GM12878 (cell line): ENCODE results near the gene TP63. TPM values are rescaled to one million over a fixed set of nuclear protein-coding genes. Genes with fewer than 3 reads are reported as not detected.

Experiments
- ATAC-seq: fragments of 200-7000 bp; cut with Tn5 transposase; 3 replicates; pipeline ENCODE4 v1.9.1; 2020; ENCODE audit warnings: mild to moderate bottlenecking, moderate library complexity
- BruUV-seq: library from RNA; stranded (reverse); fragments of 400-500 nt; replicated peaks from 2 replicates; lab custom pipeline; 2021; lab: Mats Ljungman, UMichigan
- CTCF ChIA-PET: fragments of 300-600 bp; sonication (Branson Sonifier 250); formaldehyde crosslinking; extraction: SDS; loops from one replicate; lab custom pipeline; 2021; ENCODE audit warnings: inconsistent platforms; lab: Yijun Ruan, JAX
- POLR2A ChIA-PET: fragments of 350-600 bp; formaldehyde crosslinking; extraction: SDS; loops from one replicate; lab custom pipeline; 2021; ENCODE audit warnings: inconsistent platforms; lab: Charles Lee
- RAD21 ChIA-PET: fragments of 300-600 bp; sonication (Branson Sonifier 250); formaldehyde crosslinking; loops from one replicate; lab custom pipeline; 2023; ENCODE audit warnings: antibody characterized with exemption; ENCODE audit not compliant: unreplicated experiment; lab: Charles Lee
- SMC1A ChIA-PET: fragments of 300-600 bp; sonication (Branson Sonifier 250); formaldehyde crosslinking; loops from one replicate; lab custom pipeline; 2023; ENCODE audit not compliant: unreplicated experiment, uncharacterized antibody; lab: Charles Lee
- DNase-seq: peaks from one replicate; pipeline ENCODE4 v3.0.0-alpha.2; 2011; ENCODE audit warnings: low read depth, low spot score
- FAIRE-seq: peaks from 3 replicates; lab custom pipeline; 2011; peaks lifted over from hg19 to GRCh38; lab: Jason Lieb, UNC
- H2AFZ ChIP-seq: 2 replicates; pipeline ENCODE4 v1.6.0; 2011; ENCODE audit warnings: low read depth, low read length, control low read depth; ENCODE audit not compliant: control insufficient read depth
- H3K27ac ChIP-seq: 2 replicates; pipeline ENCODE4 v1.5.1; 2011; ENCODE audit warnings: control low read depth; ENCODE audit not compliant: control insufficient read depth, insufficient read depth
- H3K27me3 ChIP-seq, 2 experiments: replicated peaks in 1 of 2; 2 replicates each; pipeline versions ENCODE4 v1.6.0 to v1.6.1; 2011; ENCODE audit warnings: low read length in 1 of 2; ENCODE audit not compliant: control insufficient read depth in 2 of 2, insufficient read depth in 2 of 2
- H3K36me3 ChIP-seq, 2 experiments: 2 replicates each; pipeline ENCODE4 v1.5.1; 2011; ENCODE audit warnings: low read length in 1 of 2; ENCODE audit not compliant: control insufficient read depth in 2 of 2, insufficient read depth in 2 of 2
- H3K4me1 ChIP-seq: 2 replicates; pipeline ENCODE4 v1.6.1; 2011; ENCODE audit warnings: mild to moderate bottlenecking, low read length, moderate library complexity, mixed read lengths; ENCODE audit not compliant: control insufficient read depth, insufficient read depth
- H3K4me2 ChIP-seq: 2 replicates; pipeline ENCODE4 v1.6.0; 2011; ENCODE audit warnings: control low read depth; ENCODE audit not compliant: control insufficient read depth, insufficient read depth
- H3K4me3 ChIP-seq: fragments of 200-600 bp; sonication (generic); 2 replicates; pipeline ENCODE4 v1.5.1; 2016
- H3K79me2 ChIP-seq: 2 replicates; pipeline ENCODE4 v1.6.0; 2011; ENCODE audit warnings: low read length; ENCODE audit not compliant: control insufficient read depth, insufficient read depth
- H3K9ac ChIP-seq: 2 replicates; pipeline ENCODE4 v1.8.0; 2011; ENCODE audit warnings: low read length, control low read depth, mixed read lengths; ENCODE audit not compliant: control insufficient read depth, insufficient read depth
- H3K9me3 ChIP-seq: replicated peaks from 3 replicates; pipeline ENCODE4 v1.5.1; 2011; ENCODE audit warnings: mild to moderate bottlenecking, low read length; ENCODE audit not compliant: control insufficient read depth, insufficient read depth
- H4K20me1 ChIP-seq: 2 replicates; pipeline ENCODE4 v1.6.0; 2011; ENCODE audit not compliant: control insufficient read depth, insufficient read depth
- BHLHE40 ChIP-seq, 2 experiments: fragments of 450-650 bp in 1 of 2; IDR thresholded peaks; 2 replicates each; pipeline ENCODE4 v1.6.1; 2011 to 2017; ENCODE audit warnings: low read depth in 2 of 2, borderline replicate concordance in 1 of 2, improper control_type of control experiment in 1 of 2, low read length in 1 of 2, mild to moderate bottlenecking in 1 of 2
- ESRRA ChIP-seq: IDR thresholded peaks from 2 replicates; pipeline ENCODE4 v1.6.1; 2012; ENCODE audit warnings: mild to moderate bottlenecking, low read length, improper control_type of control experiment
- FOXK2 ChIP-seq: fragments of 450-650 bp; IDR thresholded peaks from 2 replicates; pipeline ENCODE4 v1.6.1; 2017; ENCODE audit warnings: mild to moderate bottlenecking, moderate library complexity
- KAT2A ChIP-seq: conservative IDR thresholded peaks from 2 replicates; pipeline ENCODE4 v1.6.1; 2011; ENCODE audit warnings: low read depth, low read length; ENCODE audit not compliant: control insufficient read depth
- KLF5 ChIP-seq: fragments of 450-650 bp; IDR thresholded peaks from 2 replicates; pipeline ENCODE4 v1.6.1; 2014; ENCODE audit warnings: mild to moderate bottlenecking; ENCODE audit not compliant: partially characterized antibody
- MEF2B ChIP-seq: fragments of 450-650 bp; IDR thresholded peaks from 2 replicates; pipeline ENCODE4 v1.6.1; 2018; ENCODE audit warnings: mild to moderate bottlenecking, moderate library complexity; ENCODE audit not compliant: partially characterized antibody, poor library complexity, severe bottlenecking
- MTA2 ChIP-seq: fragments of 450-650 bp; IDR thresholded peaks from 2 replicates; pipeline ENCODE4 v1.6.1; 2016; ENCODE audit warnings: low read depth, mild to moderate bottlenecking, moderate library complexity
- MYC ChIP-seq: IDR thresholded peaks from 2 replicates; pipeline ENCODE4 v1.6.1; 2011; ENCODE audit warnings: mild to moderate bottlenecking, low read length, moderate library complexity, inconsistent platforms; ENCODE audit not compliant: insufficient read depth, insufficient replicate concordance, insufficient read length, severe bottlenecking
- PAX5 ChIP-seq: IDR thresholded peaks from 2 replicates; pipeline ENCODE4 v1.6.1; 2011; ENCODE audit warnings: low read depth, low read length, borderline replicate concordance
- SMC3 ChIP-seq: IDR thresholded peaks from 2 replicates; pipeline ENCODE4 v1.6.1; 2011; ENCODE audit warnings: low read length, improper control_type of control experiment, borderline replicate concordance
- SPI1 ChIP-seq: IDR thresholded peaks from 2 replicates; pipeline ENCODE4 v1.6.1; 2011; ENCODE audit warnings: low read depth, mild to moderate bottlenecking, low read length, moderate library complexity, borderline replicate concordance; ENCODE audit not compliant: insufficient read depth
- STAT3 ChIP-seq: IDR thresholded peaks from 2 replicates; pipeline ENCODE4 v1.6.1; 2011; ENCODE audit warnings: low read depth, low read length, improper control_type of control experiment
- ZBTB11 ChIP-seq: fragments of 450-650 bp; formaldehyde crosslinking; IDR thresholded peaks from 2 replicates; pipeline ENCODE4 v1.5.0; 2022; ENCODE audit warnings: mild to moderate bottlenecking, missing genetic modification characterization
- ZBTB33 ChIP-seq: fragments of 450-650 bp; IDR thresholded peaks from 2 replicates; pipeline ENCODE4 v1.6.1; 2017; ENCODE audit warnings: mild to moderate bottlenecking
- WGBS: methylation state at CpG from one replicate; pipeline ENCODE4 v1.1.6; 2016; ENCODE audit warnings: low lambda C conversion rate; ENCODE audit not compliant: insufficient replicate concordance, insufficient coverage; ENCODE audit errors: missing lambda C conversion rate; 5-methylcytosine and 5-hydroxymethylcytosine counted together
- in situ Hi-C: fragments of 300-500 bp; cut with MboI; formaldehyde crosslinking; loops from 9 replicates; pipeline ENCODE4 v1.14.3; 2018; ENCODE audit warnings: mixed read lengths
- intact Hi-C: fragments of 100-400 bp; cut with micrococcal nuclease; formaldehyde crosslinking; loops from one replicate; pipeline ENCODE4 v1.14.2; 2022; ENCODE audit not compliant: unreplicated experiment
- polyA plus RNA-seq, 11 experiments: library from polyadenylated mRNA; depleted of rRNA in 4 of 11; unstranded in 6 of 11; stranded (reverse) in 5 of 11; fragments of >200 nt; fragmentation: Nextera tagmentation in 4 of 11; fragmentation: Illumina TruSeq in 1 of 11; extraction: Ambion mirVana in 4 of 11; extraction: Trizol in 1 of 11; gene quantifications; 1 replicate in 1 of 11; 2 replicates in 10 of 11; pipeline versions ENCODE4 v1.2.1 to v1.2.3, GENCODE V29; 2011 to 2016; ENCODE audit warnings: inconsistent platforms in 2 of 11, missing spikeins in 2 of 11, low read depth in 1 of 11
- total RNA-seq, 4 experiments: library from RNA; depleted of rRNA in 3 of 4; stranded (reverse); fragments of >200 nt in 3 of 4; fragmentation: Illumina TruSeq in 1 of 4; extraction: Trizol in 1 of 4; gene quantifications; 2 replicates each; pipeline versions ENCODE4 v1.2.1 to v1.2.3, GENCODE V29; 2013 to 2021

The TP63 gene
- total and polyA plus RNA-seq, 10 of the 15 experiments (the other 5 are each of a cell fraction or from before 2014, with no cell fraction given): 1.4 to 10.8 (median 6.2) TPM

- Histone ChIP-seq H3K79me2 (no peaks in the 10 kb centered on the region), H3K4me1 (no peaks in the 10 kb centered on the region), H3K4me3 (no peak overlapping the region), H4K20me1 (no peaks in the 10 kb centered on the region), H3K9me3 (no peaks in the 10 kb centered on the region; the same call in 2 of the 3 replicates), H3K36me3 (no peaks in the 10 kb centered on the region), H2AFZ (no peak overlapping the region), H3K27me3 (no peaks in the 10 kb centered on the region), H3K4me2 (no peak overlapping the region), H3K27ac (no peak overlapping the region), H3K9ac (no peak overlapping the region)
- ATAC-seq (no peak), DNase-seq (no peak), FAIRE-seq (no peak)
- 100% methylated on average over 1 of the region's 1 CpG for WGBS
- TF ChIP-seq SPI1 (no peak), ZBTB33 (no peak), ZBTB11 (CRISPR knock-in tag) (no peak), PAX5 (no peak), FOXK2 (no peak), SMC3 (no peak), ESRRA (no peak), MYC (no peak), KLF5 (no peak), KAT2A (no peak), MEF2B (no peak), STAT3 (no peak), MTA2 (no peak), BHLHE40 (IDR thresholded peaks at IDR 0.05; ENCODE audit: borderline replicate concordance in 1 of 2, low read depth in 2 of 2, low read length in 1 of 2) (no peak)
- ChIA-PET CTCF (interaction anchor here (1.1 kb wide), 1 partner anchor 8 kb away, joined by 3 read pairs; no protein-coding TSS in a partner anchor), POLR2A (no interaction called here), RAD21 (interaction anchor here (1.0 kb wide), 1 partner anchor 10 kb away, joined by 3 read pairs; no protein-coding TSS in a partner anchor), SMC1A (interaction anchor here (1.3 to 1.7 kb wide), 2 partner anchors 10 to 307 kb away, joined by 3 to 4 read pairs; no protein-coding TSS in a partner anchor)
- BruUV-seq: no TSS peak
- intact Hi-C loops (no loop called here), in situ Hi-C loops (no loop called here)
These were observed 71.0 kb downstream of the TP63 start for GRCh38 chr3:189702066-189702646.
